Astrocyte of the cerebellum (primary cell): ENCODE data around the gene KRT79.

ENCODE experiments used
- DNase-seq: peaks from one replicate; pipeline ENCODE4 v3.0.0-alpha.2; 2011; ENCODE audit warnings: low read depth
- H3K4me3 ChIP-seq: 2 replicates; pipeline ENCODE4 v1.5.1; 2011; ENCODE audit warnings: mild to moderate bottlenecking, low read depth, low read length, moderate library complexity
- in situ Hi-C: cut with HindIII; loops from 2 replicates; pipeline ENCODE4 v1.10.0; 2017; ENCODE audit warnings: low sequenced_read_pairs
- TF ChIP-seq, protein P1 (sequence below): IDR thresholded peaks from 2 replicates; pipeline ENCODE4 v1.5.1; 2012; ENCODE audit warnings: low read length, low read depth, moderate library complexity, mild to moderate bottlenecking; ENCODE audit errors: missing control alignments

The KRT79 gene

DNA sequence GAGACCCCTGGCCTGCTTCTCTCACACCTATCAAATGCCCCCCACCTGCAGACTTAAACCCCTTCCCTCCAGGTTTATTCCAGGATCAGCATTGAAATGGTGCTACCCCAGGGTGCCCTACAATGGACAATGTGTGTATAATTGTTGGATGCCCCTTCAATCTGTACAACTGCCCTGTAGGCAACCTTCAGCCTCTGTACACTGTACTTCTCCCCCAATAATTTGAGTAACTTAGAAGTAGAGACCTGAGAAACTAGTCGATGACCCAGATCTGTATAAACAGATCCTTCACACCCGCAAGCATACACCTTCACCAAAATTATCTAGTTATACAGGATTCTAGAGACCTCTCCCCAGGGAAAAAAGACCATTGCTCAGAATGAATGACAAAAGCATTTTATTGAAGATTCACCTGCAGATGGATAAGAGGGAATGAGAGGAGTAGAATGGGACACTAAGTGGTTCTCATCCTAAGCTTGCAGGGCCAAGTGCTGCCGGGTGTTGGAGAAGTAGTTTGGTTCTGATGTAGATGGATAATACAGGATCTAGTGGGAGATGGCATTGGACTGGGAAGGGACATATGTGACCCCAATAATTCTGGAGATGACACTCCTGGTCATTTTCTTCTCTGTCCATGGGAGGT, 27.8 kb downstream of the KRT79 start:
- DNase-seq = no peak
- in situ Hi-C loops = no loop called here
- TF ChIP-seq, protein P1, sequence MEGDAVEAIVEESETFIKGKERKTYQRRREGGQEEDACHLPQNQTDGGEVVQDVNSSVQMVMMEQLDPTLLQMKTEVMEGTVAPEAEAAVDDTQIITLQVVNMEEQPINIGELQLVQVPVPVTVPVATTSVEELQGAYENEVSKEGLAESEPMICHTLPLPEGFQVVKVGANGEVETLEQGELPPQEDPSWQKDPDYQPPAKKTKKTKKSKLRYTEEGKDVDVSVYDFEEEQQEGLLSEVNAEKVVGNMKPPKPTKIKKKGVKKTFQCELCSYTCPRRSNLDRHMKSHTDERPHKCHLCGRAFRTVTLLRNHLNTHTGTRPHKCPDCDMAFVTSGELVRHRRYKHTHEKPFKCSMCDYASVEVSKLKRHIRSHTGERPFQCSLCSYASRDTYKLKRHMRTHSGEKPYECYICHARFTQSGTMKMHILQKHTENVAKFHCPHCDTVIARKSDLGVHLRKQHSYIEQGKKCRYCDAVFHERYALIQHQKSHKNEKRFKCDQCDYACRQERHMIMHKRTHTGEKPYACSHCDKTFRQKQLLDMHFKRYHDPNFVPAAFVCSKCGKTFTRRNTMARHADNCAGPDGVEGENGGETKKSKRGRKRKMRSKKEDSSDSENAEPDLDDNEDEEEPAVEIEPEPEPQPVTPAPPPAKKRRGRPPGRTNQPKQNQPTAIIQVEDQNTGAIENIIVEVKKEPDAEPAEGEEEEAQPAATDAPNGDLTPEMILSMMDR = no peak
- no peak overlapping the region for H3K4me3 ChIP-seq

DNA sequence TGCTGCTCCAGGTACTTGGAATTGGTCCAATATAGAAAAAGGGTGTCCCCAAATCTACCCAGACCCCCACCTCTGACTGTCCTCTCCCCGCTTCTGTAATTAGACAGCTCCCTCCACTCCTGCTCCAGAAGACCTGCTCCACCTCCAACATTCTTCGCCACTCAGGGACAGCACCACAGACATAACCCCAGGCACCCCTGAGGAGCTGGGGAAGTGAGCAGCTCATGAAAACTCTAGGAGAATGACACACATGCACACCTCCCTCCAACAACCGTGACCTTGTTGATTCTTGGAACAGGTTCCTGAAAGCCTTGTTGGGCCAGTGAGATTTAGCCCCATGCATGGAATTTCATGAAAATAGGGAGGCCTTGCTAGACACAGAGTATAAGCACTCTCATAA, 28.4 kb downstream of the KRT79 start:
- in situ Hi-C loops = no loop called here
- no peak overlapping the region for H3K4me3 ChIP-seq

DNA sequence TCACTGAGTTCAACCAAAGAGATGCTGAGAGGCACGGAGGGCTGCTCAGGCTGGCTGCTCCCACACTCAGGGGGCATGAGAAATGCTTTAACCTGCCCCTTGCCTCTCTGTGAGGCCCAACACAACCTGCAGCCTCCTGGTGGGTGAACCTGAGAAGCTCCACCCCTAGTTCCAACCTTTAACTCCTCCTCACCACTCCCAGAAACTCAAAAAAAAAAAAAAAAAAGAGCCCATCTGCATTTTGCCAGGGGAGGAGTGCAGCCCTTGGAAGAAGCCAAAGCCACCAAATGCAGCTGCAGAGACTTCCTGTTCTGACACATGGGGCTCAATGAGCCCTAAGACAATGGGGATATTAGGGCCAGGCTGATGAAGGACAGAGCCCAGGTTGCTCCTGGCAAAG, 29.1 kb downstream of the KRT79 start:
- H3K4me3 ChIP-seq = no peak overlapping the region
- DNase-seq = no peak
- in situ Hi-C loops = no loop called here
- TF ChIP-seq, protein P1 = no peak

More for the DNA sequence above, 28.4 kb downstream of the KRT79 start:
- no peak for DNase-seq
- TF ChIP-seq, protein P1 = no peak

DNA sequence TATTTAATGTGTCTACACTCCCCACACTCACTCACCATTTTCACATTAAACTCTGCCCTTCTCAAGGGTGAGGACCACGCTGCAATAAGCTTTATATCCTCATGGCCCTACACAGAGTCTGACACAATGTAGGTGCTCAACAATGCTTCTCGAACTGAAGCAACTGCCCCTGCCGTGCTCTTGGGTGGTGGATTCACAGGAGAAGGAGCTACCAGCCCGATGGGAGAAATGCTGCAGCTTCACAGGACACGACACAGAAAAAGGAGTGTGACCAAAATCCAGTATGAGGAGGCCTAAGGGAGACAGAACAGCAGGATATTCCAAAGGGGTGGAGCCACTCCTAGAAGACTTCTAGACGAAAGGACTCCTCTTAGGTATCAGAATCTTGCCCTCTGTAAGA, 31.7 kb downstream of the KRT79 start:
- in situ Hi-C loops = no loop called here
- no peak for DNase-seq
- TF ChIP-seq, protein P1 = no peak
- H3K4me3 ChIP-seq = no peak overlapping the region

DNA sequence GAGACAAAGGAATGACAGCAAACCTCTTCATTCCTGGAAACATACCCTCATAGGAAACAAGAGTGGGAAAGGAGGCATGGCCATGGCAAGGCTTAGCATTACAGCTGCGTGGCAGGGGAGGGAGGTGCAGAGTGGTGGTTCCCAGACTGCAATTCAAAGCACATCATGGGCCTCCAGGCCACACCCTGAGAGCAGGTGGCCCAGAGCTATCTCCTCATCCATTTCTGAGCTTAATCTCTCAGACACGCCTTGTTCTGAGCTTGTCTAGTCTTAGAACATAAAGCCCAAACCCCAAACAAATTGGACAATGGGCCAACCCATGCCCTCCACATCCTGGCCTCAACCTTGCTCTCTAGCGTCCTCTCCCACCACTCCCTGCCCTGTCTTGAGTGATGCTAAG, 32.3 kb downstream of the KRT79 start:
- no peak for DNase-seq
- no peak overlapping the region for H3K4me3 ChIP-seq
- TF ChIP-seq, protein P1 = no peak
- in situ Hi-C loops = no loop called here

DNA sequence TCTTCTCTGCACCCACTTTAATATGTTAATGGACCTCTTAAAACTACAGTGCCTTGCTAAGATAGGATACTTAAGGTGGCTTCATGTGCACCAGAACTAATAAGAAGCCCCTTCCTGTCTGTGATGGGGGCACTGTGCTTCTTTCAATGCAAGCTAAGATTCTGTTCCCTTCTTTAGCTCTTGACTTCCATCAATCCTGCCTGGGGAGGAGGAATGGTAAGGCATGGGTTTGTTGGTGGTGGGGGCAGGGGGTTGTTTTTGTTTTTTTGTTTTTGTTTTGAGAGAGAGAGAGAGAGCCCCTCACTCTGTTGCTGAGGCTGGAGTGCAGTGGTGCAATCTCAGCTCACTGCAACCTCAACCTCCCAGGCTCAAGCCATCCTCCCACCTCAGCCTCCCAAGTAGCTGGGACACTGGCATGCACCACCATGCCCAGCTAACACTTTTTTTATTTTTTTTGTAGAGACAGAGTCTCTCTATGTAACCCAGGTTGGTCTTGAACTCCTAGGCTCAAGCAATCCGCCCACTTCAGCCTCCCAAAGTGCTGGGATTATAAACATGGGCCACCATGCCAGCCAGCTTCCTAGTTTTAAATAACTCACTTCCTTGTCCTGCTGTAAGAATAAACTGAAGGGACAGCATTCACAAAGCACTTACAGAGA, 33.7 kb downstream of the KRT79 start:
- in situ Hi-C loops = no loop called here
- TF ChIP-seq, protein P1 = no peak
- DNase-seq = no peak
- H3K4me3 ChIP-seq = no peak overlapping the region
